Measurements from ENCODE around the gene ARL5C.

ARL5C gene

GRCh38 chr17:39200070-39200879 lies 34.3 kb upstream of the ARL5C start, which contains the start of gene RPL19:
Gene RPL19, plus strand, starts transcription at chr17:39200283. Its CDS starts 62 bp downstream, at chr17:39200345.
- no peak for TF ChIP-seq CTCF (IDR thresholded peaks at IDR 0.05; ENCODE audit: low read depth, low read length)
- no peaks in the 10 kb centered on the region for H3K27me3 ChIP-seq
- DNase-seq = peak; percentile 80
- peaks cover 48% of the 10 kb centered on the region for H3K36me3 ChIP-seq
- peaks cover 3% of the 10 kb centered on the region; the same call in 1 of the 2 replicates for H3K4me1 ChIP-seq
- H3K9me3 ChIP-seq = no peaks in the 10 kb centered on the region
- H3K4me3 ChIP-seq (ENCODE audit: low read depth, low read length) = peak within 1 kb of the TSS; percentile 98

GRCh38 chr17:39199820-39200069 lies 33.8 kb upstream of the ARL5C start:
- Histone ChIP-seq H3K27me3 (no peaks in the 10 kb centered on the region), H3K36me3 (peaks cover 43% of the 10 kb centered on the region), H3K4me3 (ENCODE audit: low read depth, low read length) (peak overlapping the region; percentile 98), H3K9me3 (no peaks in the 10 kb centered on the region), H3K4me1 (peaks cover 6% of the 10 kb centered on the region; the same call in 1 of the 2 replicates)
- TF ChIP-seq CTCF (IDR thresholded peaks at IDR 0.05; ENCODE audit: low read depth, low read length) = no peak
- DNase-seq = peak; percentile 90

DNA sequence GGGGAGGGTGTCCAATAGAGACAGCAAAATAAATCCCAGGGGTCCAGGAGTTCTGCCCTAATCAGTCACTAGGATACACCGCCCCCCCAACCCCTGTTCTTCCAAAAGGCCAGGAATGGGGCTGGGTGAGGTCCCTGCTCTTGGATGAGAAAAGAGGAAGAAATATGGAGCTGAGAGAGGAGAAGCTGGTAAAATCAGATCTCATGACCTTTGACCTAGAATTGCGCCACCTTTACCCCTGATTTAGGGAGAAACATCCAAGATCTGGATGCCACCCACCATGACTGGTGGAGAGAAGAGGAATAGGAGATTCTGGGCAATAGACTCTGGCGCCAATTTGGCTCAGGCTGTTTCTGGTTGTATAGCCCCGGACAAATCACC lies 32.2 kb upstream of the ARL5C start:
- H3K4me3 ChIP-seq (ENCODE audit: low read depth, low read length) = peak overlapping the region; percentile 77

GRCh38 chr17:39197380-39198185 lies 31.6 kb upstream of the ARL5C start, which contains the start of gene CACNB1:
Gene CACNB1, minus strand, starts transcription at chr17:39197669. Its CDS starts 174 bp downstream, at chr17:39197495.
- peak within 1 kb of the TSS; percentile 77 for H3K4me3 ChIP-seq (ENCODE audit: low read depth, low read length)
- peaks cover 10% of the 10 kb centered on the region; the same call in 1 of the 2 replicates for H3K4me1 ChIP-seq

More for the DNA sequence above, 32.2 kb upstream of the ARL5C start:
- TF ChIP-seq CTCF (IDR thresholded peaks at IDR 0.05; ENCODE audit: low read depth, low read length) = no peak
- Histone ChIP-seq H3K27me3 (no peaks in the 10 kb centered on the region), H3K4me1 (peaks cover 10% of the 10 kb centered on the region; the same call in 1 of the 2 replicates), H3K9me3 (no peaks in the 10 kb centered on the region), H3K36me3 (peaks cover 34% of the 10 kb centered on the region)
- no peak for DNase-seq

GRCh38 chr17:39196808-39197291 lies 30.9 kb upstream of the ARL5C start:
- Histone ChIP-seq H3K4me1 (peaks cover 10% of the 10 kb centered on the region; the same call in 1 of the 2 replicates), H3K36me3 (peaks cover 27% of the 10 kb centered on the region), H3K9me3 (no peaks in the 10 kb centered on the region), H3K4me3 (ENCODE audit: low read depth, low read length) (peak overlapping the region; percentile 77), H3K27me3 (no peaks in the 10 kb centered on the region)
- DNase-seq = peak; percentile 32
- TF ChIP-seq CTCF (IDR thresholded peaks at IDR 0.05; ENCODE audit: low read depth, low read length) = no peak

More at GRCh38 chr17:39197380-39198185, 31.6 kb upstream of the ARL5C start, which contains the start of gene CACNB1:
- Histone ChIP-seq H3K36me3 (peaks cover 29% of the 10 kb centered on the region), H3K9me3 (no peaks in the 10 kb centered on the region), H3K27me3 (no peaks in the 10 kb centered on the region)
- no peak for TF ChIP-seq CTCF (IDR thresholded peaks at IDR 0.05; ENCODE audit: low read depth, low read length)
- peak; percentile 91 for DNase-seq

Data from BE2C (cell line).